GM19239 (cell line): ENCODE results near the gene CRAMP1.

Experiments used
- DNase-seq: peaks from one replicate; pipeline ENCODE4 v3.0.0; 2011; ENCODE audit warnings: low spot score; ENCODE audit not compliant: insufficient read length
- FAIRE-seq: peaks from 2 replicates; lab custom pipeline; 2011; peaks lifted over from hg19 to GRCh38; lab: Jason Lieb, UNC

The CRAMP1 gene, protein sequence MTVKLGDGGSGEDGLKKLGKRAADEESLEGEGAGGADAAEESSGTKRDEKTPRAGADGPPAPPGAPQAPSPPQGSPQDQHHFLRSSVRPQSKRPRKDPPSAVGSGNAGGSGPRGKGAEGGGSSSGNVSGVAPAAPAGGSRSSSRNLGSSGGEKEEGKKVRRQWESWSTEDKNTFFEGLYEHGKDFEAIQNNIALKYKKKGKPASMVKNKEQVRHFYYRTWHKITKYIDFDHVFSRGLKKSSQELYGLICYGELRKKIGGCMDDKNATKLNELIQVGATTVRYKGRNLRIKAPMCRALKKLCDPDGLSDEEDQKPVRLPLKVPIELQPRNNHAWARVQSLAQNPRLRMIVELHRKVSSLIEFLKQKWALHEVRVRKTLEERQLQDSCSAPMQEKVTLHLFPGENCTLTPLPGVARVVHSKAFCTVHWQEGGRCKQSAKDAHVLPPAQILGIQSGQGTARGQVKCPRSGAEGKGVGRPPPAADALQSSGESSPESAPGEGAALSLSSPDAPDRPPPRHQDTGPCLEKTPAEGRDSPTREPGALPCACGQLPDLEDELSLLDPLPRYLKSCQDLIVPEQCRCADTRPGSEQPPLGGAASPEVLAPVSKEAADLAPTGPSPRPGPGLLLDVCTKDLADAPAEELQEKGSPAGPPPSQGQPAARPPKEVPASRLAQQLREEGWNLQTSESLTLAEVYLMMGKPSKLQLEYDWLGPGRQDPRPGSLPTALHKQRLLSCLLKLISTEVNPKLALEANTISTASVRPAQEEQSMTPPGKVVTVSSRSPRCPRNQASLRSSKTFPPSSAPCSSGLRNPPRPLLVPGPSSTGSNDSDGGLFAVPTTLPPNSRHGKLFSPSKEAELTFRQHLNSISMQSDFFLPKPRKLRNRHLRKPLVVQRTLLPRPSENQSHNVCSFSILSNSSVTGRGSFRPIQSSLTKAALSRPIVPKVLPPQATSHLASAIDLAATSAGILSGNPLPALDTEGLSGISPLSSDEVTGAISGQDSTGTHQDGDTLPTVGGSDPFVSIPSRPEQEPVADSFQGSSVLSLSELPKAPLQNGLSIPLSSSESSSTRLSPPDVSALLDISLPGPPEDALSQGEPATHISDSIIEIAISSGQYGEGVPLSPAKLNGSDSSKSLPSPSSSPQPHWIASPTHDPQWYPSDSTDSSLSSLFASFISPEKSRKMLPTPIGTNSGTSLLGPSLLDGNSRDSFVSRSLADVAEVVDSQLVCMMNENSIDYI (N-terminal part only)

DNA sequence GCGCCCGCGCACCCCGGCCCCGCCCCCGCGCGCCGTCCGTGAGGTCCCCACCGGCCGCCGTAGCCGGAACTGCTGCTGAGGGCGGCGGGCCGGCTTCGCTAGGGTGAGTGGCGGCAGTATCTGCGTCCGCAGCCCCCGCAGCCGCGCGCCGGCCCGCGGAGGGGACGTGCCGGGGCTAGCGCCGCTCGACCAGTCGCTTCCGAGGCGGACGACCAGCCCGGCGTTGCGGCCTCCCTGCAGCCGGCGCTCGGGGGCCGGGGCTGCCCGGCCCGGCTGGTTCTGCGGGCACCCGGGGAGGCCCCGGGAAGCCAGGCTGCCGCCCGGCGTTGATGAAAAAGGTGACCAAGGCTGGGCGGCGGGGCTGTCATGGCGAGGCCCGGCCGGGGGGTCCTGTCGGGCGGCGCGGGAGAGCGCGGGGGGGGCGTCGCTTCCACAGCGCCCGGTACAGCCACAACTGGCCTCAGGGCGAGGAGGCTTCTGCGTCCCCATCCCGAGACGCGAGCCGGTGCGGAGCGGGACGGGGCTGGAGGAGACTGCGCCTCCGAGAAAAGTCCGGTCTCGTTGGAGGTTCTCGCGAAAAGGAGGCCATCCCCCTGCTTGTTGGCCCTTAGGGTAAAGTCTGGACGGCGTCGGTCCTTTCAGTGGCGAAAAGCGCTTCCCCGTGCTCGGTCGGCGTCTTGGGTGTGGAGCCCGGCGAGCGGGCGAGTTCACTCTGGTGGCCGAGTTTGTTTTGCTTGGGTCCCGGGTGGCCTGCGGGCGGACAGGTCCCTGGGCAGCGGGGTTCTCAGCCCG, at the start of gene CRAMP1:
Gene CRAMP1 (plus strand): TSS at position 41 of the 792 bp plus-strand sequence. CDS start 2,280 bp downstream, outside the sequence.
- DNase-seq (no peak), FAIRE-seq (no peak)

DNA sequence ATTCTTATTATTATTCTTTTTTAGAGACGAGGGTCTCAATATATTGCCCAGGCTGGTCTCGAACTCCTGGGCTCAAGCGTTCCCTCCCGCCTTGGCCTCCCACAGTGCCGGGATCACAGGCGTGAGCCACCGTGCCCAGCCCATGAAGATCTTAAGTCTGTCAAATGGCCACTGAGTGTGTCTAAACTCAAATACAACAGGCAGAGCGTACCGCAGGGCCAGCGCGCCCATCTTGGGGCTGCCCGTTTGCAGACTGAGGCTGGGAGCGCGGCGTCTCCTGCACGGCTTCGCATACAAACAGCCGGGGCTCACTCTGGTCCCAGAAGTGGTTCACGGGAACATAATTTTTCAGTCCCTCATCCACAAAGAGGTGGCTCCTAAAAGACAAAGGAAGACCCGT, 48.4 kb upstream of the CRAMP1 start:
- DNase-seq, result no peak
- FAIRE-seq, result no peak

DNA sequence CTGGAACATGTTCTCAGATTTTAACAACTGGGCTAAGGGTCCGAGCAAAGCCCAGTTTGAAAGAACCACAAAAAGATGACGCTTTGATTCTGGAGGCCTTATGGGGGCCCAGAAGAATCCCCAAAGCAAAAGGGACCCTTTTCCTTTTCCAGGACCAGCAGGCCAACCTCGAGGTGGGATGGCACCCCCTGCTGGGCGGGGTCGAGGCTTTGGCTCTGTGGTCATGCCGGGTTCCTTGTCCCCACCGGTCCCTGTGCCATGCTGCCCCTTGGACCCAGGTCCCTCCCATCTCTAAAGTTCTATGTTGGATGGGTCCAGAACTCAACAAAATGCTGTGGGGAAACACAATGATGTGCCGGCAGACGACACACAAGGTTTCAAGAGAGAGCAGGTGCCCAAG, 47.8 kb upstream of the CRAMP1 start:
- FAIRE-seq (no peak), DNase-seq (no peak)

DNA sequence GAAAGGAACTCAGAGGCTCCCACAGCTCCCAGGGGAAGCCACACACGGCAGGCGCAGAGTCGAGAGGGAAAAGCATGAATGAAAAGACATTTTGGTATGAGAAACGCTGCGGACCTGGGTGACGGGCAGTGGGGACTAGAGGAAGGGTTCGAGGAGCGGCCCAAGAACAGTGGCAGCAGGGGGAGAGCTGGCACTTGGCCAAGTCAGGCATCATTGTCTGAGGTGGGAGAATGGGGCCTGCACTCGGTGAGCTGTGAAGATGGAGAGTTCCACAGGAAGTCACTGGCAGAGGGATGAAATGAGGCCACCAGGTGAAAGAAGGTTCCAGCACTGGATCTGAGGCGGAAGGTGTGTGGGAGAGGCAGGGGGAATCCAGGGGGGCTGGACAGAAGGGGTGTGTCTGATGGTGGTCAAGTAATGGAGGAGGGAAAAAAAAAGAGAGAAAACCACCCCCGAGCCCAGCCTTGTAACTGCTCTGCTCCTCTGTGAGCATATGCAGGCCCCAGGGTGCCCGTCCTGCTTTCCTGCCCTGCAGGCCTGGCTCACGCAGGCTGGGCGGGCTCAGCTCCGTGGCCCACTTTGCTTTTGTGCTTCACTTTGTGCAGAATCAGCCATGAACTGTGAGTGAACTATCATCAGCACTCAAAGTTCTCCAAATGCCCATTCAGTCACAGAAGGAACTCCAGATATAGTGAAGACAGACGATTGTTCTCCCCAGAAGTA, 46.9 kb upstream of the CRAMP1 start:
- DNase-seq (no peak), FAIRE-seq (no peak)

DNA sequence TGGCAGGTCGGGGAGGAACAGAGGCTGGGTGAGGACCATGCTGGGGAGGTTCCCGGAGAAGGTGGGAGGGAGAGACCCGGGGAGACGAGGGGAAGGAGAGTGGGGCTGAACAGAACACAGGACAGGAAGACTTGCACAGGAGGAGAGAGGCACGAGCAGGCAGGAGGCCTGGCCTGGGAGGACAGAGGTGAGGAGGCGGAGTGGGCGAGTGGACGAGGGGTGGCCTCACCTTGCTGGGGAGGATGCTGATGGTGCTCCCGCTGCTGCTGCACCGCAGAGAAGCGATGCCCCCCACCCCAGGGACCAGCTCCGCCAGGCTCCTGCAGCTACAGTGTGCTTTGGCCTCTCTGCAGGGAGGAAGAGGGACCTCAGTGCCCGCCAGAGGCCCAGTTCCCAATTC, 44.2 kb upstream of the CRAMP1 start:
- FAIRE-seq (no peak), DNase-seq (no peak)

DNA sequence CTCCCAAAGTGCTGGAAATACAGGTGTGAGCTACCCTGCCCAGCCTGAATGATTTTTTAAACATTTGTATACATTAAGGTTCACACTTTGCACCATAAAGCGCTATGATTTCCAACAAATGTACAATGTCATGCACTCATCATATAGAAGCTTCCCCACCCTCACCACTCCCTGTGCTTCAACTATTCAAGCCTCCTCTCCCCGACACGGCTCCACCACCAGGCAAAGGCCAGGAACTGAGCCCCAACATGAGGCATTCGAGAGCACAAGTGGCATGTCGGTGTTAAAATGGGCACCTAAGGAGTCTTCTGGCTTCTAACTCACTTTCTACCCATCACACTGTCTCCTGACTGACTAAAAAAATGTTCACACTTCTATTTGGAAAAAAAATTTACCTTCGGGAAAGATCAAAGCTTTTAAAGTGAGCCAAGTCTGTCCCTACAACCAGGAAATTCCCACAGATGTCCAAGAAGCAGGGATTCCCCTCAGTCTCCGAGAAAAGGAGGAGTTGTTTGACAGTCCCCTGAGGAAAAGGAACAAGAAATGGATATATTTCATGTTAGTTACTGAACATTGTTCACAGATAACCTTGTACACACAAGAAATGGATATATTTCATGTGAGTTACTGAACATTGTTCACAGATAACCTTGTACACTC, 41.0 kb upstream of the CRAMP1 start:
- no peak for DNase-seq
- FAIRE-seq, result no peak

DNA sequence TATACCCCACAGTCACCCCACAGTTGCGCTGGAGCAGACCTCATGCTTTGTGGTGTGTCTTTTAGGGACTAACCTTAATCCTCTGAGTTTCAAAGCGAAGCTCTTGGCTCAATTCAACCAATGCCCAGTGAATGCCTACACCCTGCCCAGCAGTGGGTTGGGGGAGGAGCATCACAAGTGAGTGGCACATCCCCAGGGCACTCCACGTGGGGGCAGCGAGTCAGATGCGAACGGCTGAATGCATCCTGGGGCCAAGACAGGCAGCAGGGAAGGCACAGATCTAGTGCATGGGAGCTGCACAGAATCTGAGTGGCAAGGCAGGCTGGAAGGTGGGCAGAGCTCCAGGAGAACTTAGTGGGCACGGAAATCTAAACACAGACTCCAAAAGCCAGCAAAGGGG, 39.5 kb upstream of the CRAMP1 start:
- FAIRE-seq (no peak), DNase-seq (no peak)

DNA sequence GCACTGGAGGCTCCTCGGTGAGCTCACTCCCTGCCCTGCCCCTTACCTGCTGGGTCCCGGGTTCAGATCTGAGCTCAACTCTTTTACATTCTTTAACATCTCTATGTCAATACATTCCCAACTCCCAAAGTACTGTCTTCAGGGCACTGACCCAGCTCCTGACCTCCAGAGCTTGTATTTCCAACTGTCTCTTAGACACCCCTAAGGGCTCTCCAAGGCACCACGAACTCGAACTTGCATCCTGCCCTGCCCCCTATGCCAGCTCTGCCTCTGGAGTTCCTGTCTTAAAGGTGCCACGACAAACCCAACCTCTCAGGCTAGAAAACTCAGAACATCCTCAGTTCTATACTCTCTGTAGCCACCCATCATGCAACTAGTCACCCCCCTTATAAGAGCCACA, 38.9 kb upstream of the CRAMP1 start:
- no peak for FAIRE-seq
- no peak for DNase-seq

DNA sequence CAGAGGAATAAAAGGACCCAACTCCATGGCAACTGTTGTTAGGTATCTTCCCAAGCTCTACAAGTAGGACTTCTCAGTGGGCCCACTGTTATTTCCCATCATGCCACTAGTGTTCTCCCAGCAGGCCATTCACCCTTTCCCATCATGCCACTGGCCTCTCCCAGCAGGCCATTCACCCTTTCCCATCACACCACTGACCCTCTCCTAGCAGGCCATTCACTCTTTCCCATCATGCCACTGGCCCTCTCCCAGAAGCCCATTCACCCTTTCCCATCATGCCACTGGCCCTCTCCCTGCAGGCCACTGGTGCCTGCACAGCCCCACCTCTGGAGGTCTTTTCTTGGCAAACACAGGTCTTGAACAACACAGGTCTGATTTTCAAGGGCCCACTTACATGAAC, 36.6 kb upstream of the CRAMP1 start:
- FAIRE-seq, result no peak
- no peak for DNase-seq

DNA sequence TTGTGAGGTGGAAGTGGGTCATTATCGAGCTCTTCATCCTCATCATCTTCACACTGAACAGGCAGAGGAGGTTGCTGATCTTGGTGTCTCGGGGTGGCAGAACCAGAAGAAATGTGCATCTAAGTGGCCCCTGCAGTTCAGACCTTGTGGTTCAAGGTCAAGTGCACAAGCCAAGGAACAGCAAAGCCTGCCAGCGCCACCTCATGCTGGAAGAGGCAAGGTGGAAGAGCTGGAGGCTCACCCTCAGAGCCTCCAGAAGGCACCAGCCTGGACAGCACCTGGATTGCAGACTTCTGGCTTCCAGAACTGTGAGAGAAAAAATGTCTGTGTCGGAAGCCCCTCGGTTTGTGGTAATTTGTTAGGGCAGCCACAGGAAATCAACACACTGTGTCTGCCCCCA, 32.9 kb upstream of the CRAMP1 start:
- DNase-seq, result no peak
- FAIRE-seq, result no peak

DNA sequence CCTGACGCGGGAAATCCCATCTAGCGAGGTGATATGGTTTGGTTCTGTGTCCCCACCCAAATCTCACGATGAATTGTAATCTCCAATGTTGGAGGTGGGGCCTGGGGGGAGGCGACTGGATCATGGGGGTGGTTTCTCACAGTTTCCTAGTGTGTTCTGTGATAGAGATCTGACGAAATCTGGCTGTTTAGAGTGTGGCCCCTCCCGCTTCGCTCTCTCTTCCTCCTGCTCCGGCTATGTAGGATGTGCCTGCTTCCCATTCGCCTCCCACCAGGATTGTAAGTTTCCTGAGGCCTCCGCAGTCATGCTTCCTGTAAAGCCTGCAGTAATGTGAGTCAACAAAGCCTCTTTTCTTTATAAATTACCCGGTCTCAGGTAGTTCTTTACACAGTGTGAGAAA, 31.9 kb upstream of the CRAMP1 start:
- DNase-seq (no peak), FAIRE-seq (no peak)

DNA sequence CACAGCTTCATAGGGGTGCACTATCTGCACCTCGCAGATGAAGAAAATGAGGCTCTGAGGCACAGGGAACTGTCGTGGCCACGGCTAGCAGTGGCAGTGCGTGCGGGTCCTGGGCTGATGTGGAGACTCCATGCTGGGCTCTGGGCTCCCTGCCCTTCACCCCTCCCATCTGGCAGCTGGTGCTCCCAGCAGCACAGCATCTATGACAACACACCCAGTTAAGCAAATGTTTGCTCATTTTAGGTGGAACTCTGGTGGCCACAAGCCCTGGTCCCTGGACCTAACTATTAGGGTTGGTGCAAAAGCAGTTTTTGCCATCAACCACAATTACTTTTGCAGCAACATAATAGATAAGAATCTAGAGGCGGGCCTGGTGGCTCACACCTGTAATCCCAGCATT, 31.2 kb upstream of the CRAMP1 start:
- DNase-seq (no peak), FAIRE-seq (no peak)

DNA sequence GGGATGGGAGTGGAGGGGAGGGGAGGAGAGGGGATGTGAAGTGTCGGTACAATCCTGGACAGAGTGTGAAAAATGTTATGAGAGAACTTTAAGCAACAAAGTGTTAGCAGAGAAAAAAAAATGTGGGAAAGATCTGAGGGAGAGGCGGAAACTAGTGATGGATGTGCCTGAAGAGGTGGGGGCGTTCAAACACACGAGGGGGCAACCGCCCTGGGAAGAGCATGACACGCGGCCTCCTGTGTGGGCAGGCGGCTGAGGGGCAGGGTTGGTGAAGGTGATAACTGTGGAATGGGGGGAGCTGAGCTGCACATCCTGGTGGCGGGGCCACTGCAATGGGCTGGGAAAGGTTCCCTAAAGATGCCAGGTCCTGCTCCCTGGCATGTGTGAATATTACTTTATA, 30.4 kb upstream of the CRAMP1 start:
- DNase-seq (no peak), FAIRE-seq (no peak)

DNA sequence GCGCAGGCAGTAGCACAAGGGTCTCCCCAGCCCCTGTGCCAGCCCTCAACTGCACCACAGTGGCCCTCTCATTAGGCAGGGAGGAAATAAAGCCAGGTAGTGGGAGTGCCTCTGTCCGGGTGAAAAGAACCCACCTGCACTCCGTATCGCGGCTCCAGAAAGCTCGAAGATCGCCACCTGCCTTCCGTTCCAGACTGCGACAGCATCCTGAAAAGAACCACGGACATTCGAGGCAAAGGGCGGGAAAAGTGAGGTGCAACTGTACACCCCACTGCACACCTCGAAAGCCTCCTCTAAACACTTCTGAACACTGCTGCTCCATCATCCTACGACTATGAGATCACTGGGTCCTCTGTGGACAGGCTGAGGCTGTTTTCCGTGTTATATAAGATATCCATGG, 29.0 kb upstream of the CRAMP1 start:
- no peak for FAIRE-seq
- DNase-seq, result no peak

DNA sequence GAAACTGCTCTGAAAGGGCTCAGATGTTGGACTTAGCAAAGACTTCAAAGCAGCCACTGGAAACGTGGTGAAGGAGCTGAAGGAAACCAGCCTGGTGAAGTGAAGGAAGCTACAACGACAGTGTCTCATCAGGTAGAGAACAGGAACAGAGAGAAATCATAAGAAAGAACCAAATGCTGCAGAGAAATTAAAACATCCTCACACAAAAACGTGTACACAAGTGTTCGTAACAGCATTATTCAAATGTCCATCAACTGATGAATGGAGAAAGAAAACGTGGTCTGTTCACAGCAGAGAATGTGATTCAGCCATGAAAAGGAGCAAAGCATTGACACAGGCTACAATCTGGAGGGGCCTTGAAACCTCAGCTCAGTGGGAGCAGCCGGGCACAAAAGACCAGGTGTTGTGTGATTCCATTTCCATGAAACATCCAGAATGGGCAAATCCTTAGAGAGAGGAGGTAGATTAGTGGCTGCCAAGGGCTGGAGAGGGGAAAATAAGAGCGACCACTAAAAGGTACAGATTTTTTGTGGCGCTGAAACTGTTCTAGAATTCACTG, 27.2 kb upstream of the CRAMP1 start:
- FAIRE-seq, result no peak
- no peak for DNase-seq

DNA sequence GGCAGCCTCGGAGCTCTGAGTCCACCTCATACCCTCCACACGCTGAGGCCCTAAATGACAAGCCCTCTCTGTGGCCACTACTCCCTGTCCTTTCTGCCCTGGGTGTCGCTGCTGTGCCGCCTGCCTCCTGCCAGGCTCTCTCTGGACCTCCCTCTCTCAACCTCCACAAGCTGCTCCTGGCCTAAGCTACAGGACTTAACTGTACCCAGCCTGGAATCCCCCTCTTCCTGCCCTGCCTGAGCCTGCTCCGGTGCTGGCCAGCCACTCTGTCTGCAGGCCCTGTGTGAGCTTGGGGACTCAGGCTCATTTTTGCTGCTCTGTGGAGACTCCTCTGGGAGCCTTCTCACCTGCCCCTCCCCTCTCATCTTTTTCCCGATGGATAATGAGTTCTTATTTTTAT, 21.8 kb upstream of the CRAMP1 start:
- DNase-seq, result no peak

DNA sequence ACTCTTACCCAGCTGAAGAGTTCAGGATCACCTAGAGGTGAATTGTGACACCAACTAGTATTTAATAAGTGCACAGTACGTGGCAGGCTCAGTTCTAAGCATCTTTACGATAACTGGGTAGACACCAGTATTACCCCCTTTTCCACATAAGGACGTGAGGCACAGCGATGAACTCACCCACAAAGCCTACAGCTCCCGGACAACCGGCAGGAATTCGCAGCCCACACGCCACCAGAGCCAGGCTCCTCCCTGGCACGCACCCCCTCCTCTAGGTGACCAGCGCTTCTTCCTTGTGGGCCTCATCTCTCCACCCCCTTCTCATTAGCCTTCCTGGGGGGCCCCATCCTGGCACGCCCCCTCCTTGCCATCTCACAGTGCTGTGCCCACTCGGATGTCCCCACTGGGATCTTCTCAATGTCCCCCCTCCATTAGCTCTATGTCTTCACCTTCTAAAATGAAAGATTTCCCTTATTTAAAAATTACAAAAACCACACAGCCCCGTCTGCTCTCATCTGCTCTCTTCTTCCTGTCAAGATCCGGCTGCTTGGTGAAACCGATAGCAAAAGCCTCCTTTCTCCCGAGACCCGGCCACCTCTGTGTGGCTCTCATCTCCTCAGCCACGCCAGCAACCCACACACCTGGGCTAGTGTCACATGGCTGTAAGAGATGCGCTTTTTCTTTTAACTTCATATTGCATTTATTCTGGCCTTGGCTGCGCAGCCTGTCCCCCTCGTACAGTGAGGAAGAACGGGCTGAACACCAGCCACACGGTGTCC, 21.0 kb upstream of the CRAMP1 start:
- FAIRE-seq (no peak), DNase-seq (no peak)

More for the DNA sequence above, 21.8 kb upstream of the CRAMP1 start:
- no peak for FAIRE-seq

DNA sequence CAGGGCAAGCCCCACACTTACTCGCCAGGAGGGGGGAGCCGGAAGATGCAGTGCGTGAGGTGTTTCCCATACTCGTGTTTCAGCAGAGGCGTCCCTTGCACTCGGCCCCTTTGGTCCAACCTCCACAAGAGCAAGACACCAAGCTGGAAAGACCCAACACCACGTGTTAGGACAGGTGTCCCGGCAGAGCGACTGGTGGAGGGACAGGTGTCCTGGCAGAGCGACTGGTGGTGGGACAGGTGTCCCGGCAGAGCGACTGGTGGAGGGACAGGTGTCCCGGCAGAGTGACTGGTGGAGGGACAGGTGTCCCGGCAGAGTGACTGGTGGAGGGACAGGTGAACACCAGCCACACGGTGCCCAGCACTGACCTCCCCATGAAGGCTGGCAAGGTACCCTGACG, 19.7 kb upstream of the CRAMP1 start:
- DNase-seq, result no peak
- no peak for FAIRE-seq
